Stimulated activated CD4-positive, alpha-beta T cell treated with anti-CD3 and anti-CD28 coated beads, Interleukin-1b, Interleukin-23, amount 100 ng/mL, for 24 hours (primary cell): ENCODE data around the gene MUC5B.
A peak's percentile ranks its signal among the peaks of the same experiment; 100 is the strongest.
"Not testable (repeated sequence)": the region's sequence is repeated elsewhere in the genome, so short reads cannot be mapped to it uniquely, and the experiment has no call there.

Experiments used
- DNase-seq, 4 experiments: peaks; one replicate each; pipeline ENCODE4 v3.0.0-alpha.2; 2020; ENCODE audit warnings: low read depth in 4 of 4, low spot score in 1 of 4

MUC5B gene

DNA sequence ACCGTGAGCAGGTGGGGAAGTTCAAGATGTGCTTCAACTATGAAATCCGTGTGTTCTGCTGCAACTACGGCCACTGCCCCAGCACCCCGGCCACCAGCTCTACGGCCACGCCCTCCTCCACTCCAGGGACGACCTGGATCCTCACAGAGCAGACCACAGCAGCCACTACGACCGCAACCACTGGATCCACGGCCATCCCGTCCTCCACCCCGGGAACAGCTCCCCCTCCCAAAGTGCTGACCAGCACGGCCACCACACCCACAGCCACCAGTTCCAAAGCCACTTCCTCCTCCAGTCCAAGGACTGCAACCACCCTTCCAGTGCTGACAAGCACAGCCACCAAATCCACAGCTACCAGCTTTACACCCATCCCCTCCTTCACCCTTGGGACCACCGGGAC lies 22.9 kb downstream of the MUC5B start:
- DNase-seq: not testable (repeated sequence)

DNA sequence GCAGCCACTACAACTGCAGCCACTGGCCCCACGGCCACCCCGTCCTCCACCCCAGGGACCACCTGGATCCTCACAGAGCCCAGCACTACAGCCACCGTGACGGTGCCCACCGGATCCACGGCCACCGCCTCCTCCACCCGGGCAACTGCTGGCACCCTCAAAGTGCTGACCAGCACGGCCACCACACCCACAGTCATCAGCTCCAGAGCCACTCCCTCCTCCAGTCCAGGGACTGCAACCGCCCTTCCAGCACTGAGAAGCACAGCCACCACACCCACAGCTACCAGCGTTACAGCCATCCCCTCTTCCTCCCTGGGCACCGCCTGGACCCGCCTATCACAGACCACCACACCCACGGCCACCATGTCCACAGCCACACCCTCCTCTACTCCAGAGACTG lies 23.4 kb downstream of the MUC5B start:
- DNase-seq: not testable (repeated sequence)

DNA sequence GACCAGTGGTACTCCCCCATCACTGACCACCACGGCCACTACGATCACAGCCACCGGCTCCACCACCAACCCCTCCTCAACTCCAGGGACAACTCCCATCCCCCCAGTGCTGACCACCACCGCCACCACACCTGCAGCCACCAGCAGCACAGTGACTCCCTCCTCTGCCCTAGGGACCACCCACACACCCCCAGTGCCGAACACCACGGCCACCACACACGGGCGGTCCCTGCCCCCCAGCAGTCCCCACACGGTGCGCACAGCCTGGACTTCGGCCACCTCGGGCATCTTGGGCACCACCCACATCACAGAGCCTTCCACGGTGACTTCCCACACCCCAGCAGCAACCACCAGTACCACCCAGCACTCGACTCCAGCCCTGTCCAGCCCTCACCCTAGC lies 24.2 kb downstream of the MUC5B start:
- DNase-seq: not testable (repeated sequence)

DNA sequence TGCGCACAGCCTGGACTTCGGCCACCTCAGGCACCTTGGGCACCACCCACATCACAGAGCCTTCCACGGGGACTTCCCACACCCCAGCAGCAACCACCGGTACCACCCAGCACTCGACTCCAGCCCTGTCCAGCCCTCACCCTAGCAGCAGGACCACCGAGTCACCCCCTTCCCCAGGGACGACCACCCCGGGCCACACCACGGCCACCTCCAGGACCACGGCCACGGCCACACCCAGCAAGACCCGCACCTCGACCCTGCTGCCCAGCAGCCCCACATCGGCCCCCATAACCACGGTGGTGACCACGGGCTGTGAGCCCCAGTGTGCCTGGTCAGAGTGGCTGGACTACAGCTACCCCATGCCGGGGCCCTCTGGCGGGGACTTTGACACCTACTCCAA lies 26.1 kb downstream of the MUC5B start:
- DNase-seq: not testable (repeated sequence)

DNA sequence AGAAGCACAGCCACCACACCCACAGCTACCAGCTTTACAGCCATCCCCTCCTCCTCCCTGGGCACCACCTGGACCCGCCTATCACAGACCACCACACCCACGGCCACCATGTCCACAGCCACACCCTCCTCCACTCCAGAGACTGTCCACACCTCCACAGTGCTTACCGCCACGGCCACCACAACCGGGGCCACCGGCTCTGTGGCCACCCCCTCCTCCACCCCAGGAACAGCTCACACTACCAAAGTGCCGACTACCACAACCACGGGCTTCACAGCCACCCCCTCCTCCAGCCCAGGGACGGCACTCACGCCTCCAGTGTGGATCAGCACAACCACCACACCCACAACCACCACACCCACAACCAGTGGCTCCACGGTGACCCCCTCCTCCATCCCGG lies 27.5 kb downstream of the MUC5B start:
- DNase-seq: not testable (repeated sequence)

DNA sequence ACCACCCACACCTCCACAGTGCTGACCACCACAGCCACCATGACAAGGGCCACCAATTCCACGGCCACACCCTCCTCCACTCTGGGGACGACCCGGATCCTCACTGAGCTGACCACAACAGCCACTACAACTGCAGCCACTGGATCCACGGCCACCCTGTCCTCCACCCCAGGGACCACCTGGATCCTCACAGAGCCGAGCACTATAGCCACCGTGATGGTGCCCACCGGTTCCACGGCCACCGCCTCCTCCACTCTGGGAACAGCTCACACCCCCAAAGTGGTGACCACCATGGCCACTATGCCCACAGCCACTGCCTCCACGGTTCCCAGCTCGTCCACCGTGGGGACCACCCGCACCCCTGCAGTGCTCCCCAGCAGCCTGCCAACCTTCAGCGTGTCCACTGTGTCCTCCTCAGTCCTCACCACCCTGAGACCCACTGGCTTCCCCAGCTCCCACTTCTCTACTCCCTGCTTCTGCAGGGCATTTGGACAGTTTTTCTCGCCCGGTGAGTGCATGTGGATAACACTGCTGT lies 28.4 kb downstream of the MUC5B start:
- no peak for DNase-seq

DNA sequence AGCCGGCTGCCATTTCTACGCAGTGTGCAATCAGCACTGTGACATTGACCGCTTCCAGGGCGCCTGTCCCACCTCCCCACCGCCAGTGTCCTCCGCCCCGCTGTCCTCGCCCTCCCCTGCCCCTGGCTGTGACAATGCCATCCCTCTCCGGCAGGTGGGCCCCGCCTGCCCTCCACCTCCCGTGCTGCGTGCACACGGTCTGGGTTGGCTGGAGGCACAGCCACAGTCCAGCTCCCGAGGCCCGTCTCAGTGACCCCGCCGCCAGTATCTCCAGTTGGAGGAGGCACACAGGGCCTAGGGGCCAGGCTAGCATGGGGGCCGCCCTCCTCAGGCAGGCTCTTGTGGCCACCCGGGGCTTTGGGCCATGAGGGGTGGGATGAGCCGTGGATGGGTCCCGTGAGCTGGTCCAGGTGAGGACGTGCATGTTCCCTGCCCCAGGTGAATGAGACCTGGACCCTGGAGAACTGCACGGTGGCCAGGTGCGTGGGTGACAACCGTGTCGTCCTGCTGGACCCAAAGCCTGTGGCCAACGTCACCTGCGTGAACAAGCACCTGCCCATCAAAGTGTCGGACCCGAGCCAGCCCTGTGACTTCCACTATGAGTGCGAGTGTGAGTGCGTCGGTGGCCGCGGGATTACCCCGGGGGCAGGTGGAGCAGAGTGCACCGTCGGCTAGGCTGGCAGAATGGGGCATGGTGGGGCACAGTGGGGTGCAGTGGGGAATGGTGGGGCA lies 29.7 kb downstream of the MUC5B start:
- DNase-seq: no peak

DNA sequence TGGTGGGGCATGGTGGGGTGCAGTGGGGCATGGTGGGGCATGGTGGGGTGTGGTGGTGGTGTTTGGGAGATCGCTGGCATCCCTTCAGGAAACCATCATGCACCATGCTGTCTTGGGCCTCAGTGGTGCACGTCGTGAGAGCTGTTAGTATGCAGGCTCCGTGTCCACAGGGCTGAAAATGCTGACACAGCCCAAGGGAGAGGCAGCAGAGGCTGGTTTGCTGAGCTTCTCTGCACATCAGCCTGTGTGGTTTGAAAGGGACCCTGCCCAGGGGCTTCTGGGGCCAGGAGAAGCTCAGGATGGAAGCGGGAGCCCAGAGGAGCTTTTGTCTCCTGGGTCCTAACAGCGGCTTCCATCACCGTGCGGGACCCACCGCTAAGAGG lies 30.2 kb downstream of the MUC5B start:
- DNase-seq: no peak

DNA sequence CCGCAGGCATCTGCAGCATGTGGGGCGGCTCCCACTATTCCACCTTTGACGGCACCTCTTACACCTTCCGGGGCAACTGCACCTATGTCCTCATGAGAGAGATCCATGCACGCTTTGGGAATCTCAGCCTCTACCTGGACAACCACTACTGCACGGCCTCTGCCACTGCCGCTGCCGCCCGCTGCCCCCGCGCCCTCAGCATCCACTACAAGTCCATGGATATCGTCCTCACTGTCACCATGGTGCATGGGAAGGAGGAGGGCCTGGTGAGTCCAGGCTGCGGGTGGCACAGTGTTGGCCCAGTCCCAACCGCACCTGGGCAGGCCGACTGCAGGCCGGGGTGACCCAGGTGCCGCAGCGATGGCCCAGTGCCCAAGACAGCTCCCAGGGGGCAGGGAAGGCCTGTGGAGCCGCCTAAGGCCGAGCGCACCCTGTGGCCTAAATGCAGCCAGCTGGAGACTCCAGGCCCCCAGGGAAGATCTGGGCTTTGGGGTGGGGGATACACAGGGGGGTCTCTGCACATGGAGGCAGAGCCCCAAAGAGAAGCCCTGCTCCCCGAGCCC lies 31.3 kb downstream of the MUC5B start:
- DNase-seq: no peak

DNA sequence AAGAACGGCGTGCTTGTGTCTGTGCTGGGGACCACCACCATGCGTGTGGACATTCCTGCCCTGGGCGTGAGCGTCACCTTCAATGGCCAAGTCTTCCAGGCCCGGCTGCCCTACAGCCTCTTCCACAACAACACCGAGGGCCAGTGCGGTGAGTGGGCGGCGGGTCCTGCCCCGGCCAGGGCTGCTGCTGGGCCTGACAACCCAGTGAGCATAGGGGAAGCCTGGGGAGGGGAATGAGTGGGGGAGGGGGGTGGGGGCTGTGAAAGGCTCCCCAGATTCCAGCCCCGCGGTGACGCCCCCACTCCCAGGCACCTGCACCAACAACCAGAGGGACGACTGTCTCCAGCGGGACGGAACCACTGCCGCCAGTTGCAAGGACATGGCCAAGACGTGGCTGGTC lies 31.9 kb downstream of the MUC5B start:
- no peak for DNase-seq

DNA sequence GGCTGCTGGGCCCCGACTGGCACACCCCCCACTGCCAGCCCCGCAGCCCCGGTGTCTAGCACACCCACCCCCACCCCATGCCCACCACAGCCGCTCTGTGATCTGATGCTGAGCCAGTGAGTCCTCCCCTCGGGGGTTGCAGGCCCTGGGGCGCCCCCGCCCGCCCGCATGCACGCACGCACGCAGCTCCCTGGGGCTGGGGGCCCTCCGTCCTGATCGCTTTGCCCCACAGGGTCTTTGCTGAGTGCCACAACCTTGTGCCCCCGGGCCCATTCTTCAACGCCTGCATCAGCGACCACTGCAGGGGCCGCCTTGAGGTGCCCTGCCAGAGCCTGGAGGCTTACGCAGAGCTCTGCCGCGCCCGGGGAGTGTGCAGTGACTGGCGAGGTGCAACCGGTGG lies 32.3 kb downstream of the MUC5B start:
- DNase-seq: no peak

DNA sequence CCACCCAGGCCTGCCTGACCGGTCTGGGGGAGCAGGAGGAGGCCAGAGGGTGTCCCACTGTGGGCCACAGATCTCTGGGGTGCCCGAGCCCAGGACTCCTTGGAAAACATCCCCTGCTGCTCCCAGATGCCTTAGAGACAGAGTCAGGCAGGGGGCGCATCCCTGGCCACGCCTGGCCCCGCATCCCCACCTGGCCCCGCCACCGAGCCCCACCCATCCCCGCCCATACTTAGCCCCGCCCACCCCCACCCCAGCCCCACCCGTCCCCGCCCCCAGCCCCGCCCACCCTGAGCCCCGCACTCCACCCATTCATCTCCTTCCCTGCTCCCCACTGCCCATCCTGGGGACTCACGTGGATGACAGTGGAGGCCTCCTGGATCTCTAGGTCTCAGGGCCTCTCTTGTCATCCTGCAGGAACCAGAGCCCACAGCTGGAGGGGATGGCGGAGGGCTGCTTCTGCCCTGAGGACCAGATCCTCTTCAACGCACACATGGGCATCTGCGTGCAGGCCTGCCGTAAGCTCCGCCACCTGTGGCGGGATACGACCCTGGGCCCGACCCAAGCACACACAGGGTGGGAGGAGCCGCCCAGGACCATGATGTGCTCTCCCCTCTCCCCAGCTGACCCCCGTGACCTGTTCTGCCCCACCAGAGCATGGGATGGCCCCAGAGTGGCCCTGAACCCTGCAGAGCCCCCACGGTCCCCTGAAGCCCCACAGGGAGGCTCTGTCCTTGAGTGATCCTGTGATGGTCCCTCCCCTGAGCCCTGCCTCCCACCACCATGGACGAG lies 33.6 kb downstream of the MUC5B start:
- DNase-seq: no peak

DNA sequence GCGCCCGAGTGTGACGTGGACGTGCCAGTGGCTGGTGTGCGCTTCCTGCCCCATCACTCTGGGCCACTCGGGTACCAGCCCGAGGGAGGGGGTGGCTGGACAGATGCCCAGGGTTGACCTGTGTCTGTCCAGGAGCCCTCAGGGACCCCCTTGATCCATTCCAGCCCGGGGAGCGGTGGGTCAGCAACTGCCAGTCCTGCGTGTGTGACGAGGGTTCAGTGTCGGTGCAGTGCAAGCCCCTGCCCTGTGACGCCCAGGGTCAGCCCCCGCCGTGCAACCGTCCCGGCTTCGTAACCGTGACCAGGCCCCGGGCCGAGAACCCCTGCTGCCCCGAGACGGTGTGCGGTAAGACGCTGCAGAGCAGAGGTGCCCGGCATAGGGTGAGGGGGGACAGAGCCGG lies 34.5 kb downstream of the MUC5B start:
- DNase-seq: no peak

DNA sequence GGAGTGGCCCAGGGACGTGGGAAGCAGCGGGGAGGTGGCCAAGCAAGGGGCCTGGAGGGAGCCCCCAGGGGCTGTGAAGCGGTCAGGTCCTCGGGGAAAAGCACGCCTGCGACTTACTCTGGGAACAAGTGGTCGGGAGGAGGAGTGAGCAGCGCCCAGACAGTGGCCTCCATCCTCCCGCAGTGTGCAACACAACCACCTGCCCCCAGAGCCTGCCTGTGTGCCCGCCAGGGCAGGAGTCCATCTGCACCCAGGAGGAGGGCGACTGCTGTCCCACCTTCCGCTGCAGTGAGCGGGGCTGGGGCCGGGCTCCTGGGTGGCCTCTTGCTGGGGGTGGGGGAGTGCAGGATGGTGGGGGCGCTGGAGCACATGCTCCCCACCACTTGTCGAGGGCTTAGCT lies 35.0 kb downstream of the MUC5B start:
- DNase-seq: no peak

DNA sequence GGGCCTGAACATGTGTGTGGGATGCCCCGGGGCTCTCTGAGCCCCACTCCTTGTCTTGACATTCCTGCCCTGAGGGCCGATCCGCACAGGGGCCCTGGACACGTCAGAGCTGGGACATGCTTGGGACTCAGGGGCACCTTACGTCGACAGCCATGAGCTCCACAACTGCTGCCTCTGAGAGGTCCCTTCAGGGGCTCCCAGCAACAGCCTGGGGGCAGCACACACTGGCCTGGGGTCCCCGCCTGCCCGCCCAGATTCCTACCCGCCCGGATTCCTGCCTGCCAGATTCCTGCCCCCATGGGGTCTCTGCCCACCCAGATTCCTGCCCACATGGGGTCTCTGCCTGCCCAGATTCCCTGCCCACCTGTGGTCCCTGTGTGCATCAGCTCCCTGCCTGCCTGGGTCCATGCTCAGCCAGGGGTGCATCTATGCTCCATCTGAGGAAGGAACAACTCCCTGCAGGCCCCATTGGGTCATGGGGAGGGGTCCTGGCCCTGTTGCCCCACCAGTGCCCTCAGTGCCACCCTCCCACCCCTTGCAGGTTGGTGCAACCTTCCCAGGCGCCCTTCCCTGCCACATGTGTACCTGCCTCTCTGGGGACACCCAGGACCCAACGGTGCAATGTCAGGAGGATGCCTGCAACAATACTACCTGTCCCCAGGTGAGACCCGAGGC lies 35.7 kb downstream of the MUC5B start:
- no peak for DNase-seq

DNA sequence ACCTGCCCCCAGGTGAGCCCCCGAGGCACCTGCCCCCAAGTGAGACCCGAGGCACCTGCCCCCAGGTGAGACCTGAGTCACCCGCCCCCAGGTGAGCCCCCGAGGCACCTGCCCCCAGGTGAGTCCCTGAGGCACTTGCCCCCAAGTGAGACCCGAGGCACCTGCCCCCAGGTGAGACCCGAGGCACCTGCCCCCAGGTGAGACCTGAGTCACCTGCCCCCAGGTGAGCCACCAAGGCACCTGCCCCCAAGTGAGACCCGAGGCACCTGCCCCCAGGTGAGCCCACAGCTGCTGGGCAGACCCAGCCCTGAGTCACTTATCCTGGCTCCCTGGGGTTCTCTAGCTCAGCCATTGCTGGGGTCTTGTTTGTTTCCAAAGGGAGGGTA lies 36.2 kb downstream of the MUC5B start:
- DNase-seq: no peak

DNA sequence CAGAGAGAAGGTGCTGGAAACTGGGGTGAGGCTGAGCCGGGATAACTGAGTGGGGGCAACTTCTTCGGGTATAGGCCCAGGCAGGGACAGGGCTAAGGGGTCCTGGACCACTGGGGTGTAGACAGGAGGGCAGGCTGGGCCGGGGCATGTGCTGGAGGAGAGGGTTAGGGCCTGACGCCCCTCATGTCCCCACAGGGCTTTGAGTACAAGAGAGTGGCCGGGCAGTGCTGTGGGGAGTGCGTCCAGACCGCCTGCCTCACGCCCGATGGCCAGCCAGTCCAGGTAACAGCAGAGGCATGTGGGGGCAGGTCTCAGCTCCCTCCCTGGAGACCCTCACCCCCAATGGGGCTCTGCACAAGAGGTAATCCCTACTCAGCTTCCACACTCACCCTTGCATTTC lies 36.7 kb downstream of the MUC5B start:
- no peak for DNase-seq

DNA sequence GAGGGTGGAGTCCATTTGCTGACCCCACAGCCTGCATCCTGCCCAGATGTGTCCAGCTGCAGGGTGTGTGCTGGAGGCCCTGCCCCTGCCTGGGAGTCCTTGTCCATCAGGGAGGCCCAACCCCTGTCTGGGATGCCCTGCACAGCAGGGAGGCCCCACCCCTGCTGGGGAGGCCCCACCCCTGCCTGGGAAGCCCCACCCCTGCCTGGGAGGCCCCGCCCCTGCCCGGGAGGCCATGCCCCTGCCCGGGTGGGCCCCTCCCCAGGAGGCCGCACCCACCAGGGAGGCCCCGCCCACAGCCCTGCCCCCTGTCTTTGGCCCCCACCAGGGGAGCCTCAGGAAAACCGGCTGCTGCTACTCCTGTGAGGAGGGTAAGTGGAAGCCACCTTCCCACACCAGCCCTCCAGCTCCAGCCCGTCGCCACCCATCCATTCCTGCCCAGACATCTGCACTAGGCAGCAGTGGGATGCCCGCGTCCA lies 37.2 kb downstream of the MUC5B start:
- DNase-seq: peak in 3 of 4 experiments; percentile 33 to 40 (median 36)

DNA sequence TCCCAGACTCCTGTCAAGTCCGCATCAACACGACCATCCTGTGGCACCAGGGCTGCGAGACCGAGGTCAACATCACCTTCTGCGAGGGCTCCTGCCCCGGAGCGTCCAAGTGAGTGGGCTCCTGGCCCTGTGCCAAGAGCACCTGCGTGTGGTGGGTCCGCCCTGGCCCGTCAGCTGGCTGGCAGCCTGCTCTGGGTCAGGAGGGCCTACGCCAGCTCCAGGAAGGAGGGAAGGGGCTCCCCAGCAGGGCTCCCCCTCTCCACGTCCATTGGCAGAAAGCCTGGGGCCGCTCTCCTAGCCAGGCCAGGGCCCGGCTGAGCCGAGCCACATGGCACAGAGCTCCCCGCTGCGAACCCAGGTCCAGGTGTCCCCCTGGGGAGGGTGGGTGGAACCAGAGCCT lies 37.8 kb downstream of the MUC5B start:
- no peak for DNase-seq

DNA sequence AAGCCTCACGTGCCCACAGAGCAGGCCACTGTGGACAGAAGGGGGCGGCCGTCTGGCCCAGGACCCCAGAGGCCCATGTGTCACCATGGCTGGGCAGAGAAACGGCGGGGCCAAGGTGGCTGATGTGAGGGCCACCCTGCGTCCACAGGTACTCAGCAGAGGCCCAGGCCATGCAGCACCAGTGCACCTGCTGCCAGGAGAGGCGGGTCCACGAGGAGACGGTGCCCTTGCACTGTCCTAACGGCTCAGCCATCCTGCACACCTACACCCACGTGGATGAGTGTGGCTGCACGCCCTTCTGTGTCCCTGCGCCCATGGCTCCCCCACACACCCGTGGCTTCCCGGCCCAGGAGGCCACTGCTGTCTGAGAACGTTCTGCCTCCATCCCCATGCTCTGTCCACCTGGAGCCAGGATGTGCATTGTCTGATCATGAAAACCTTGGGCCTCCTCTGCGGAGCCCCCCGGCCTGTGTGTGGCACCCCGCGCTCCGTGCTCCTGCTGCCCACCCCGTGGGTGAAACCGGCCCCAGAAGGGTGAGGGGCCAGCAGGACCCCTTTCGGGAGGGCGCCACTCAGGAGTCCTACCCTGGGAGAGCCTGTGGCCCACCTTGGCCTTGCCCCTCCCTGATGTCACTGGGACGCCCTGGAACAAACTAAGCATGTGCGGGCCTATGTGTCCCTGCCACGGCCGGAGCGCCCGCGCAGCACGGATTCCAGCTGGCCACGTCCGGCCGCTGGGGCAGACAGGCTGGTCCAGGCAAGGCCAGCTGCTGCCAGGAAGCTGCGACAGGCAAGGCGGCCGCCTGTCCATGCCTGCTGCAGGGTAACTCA lies 38.6 kb downstream of the MUC5B start:
- no peak for DNase-seq
